Bone marrow (tissue), 2 donors: ENCODE results near the gene WNK4.

ENCODE experiments used
- DNase-seq, 2 donors: peaks; one replicate each; lab custom pipeline; 2025; lab: John Stamatoyannopoulos, UW

Gene WNK4

GRCh38 chr17:42841975-42842685, 61.7 kb downstream of the WNK4 start:
- no peak for DNase-seq

- DNase-seq, result peak in 1 of 2 donors; percentile 70
These were observed 63.0 kb downstream of the WNK4 start for GRCh38 chr17:42843358-42843934.

GRCh38 chr17:42844271-42844670, 63.9 kb downstream of the WNK4 start, which contains the start of gene AOC2:
TSS of gene AOC2 (plus strand) at chr17:42844580. CDS start at chr17:42844627, 47 bp downstream.
- no peak for DNase-seq

- no peak for DNase-seq
These were observed 64.5 kb downstream of the WNK4 start for GRCh38 chr17:42844761-42845555.

GRCh38 chr17:42845556-42845917, 65.1 kb downstream of the WNK4 start:
- no peak for DNase-seq

GRCh38 chr17:42845918-42846593, 65.6 kb downstream of the WNK4 start:
- DNase-seq, result peak in 1 of 2 donors; percentile 20
